Keratinocyte (primary cell): ENCODE data around the gene MIB2.

Experiments used
- CTCF ChIP-seq, 3 experiments: IDR thresholded peaks in 1 of 3; conservative IDR thresholded peaks in 1 of 3; optimal IDR thresholded peaks in 1 of 3; 2 replicates in 2 of 3; 3 replicates in 1 of 3; pipeline versions ENCODE3 to v1.5.1; 2011; ENCODE audit warnings: low read length in 3 of 3, mild to moderate bottlenecking in 3 of 3, moderate library complexity in 2 of 3, control low read depth in 1 of 3, inconsistent platforms in 1 of 3; ENCODE audit not compliant: insufficient read depth in 2 of 3; ENCODE audit errors: extremely low read depth in 1 of 3
- EZH2 ChIP-seq: IDR thresholded peaks from one replicate; pipeline ENCODE4 v1.6.1; 2012; ENCODE audit warnings: inconsistent platforms, mild to moderate bottlenecking, low read length, moderate library complexity

GRCh38 chr1:1666526-1666925, 51.2 kb downstream of the MIB2 start:
- TF ChIP-seq CTCF (optimal IDR thresholded peaks at IDR 0.05 in 1 of 3, IDR thresholded peaks at IDR 0.05 in 1 of 3, conservative IDR thresholded peaks at IDR 0.05 in 1 of 3; ENCODE audit: extremely low read depth in 1 of 3, insufficient read depth in 2 of 3, low read length in 3 of 3) (no peak), EZH2 (no peak)
